ENCODE measurements around the gene CD248. TPM values are rescaled to one million over a fixed set of nuclear protein-coding genes. Genes with fewer than 3 reads are reported as not detected.

CD248 gene
- total RNA-seq, 1 donor from 2014 or later, result 12.3 TPM

- peaks cover 52% of the 10 kb centered on the region for H3K36me3 ChIP-seq
These were observed 41.4 kb downstream of the CD248 start for GRCh38 chr11:66275396-66275795.

GRCh38 chr11:66274219-66274618 is 42.6 kb downstream of the CD248 start:
- no peaks in the 10 kb centered on the region for H3K9me3 ChIP-seq (replicated peaks)
- no peaks in the 10 kb centered on the region for H3K27me3 ChIP-seq (ENCODE audit: low read depth)
- intact Hi-C loops (cut with micrococcal nuclease), result no loop called here
- H3K4me1 ChIP-seq, result peaks cover 38% of the 10 kb centered on the region
- H3K4me3 ChIP-seq, result no peak overlapping the region
- no peak for DNase-seq
- H3K36me3 ChIP-seq, result peaks cover 52% of the 10 kb centered on the region
- TF ChIP-seq CTCF (IDR thresholded peaks at IDR 0.05; ENCODE audit: borderline replicate concordance), result no peak
- no peak overlapping the region for H3K27ac ChIP-seq (replicated peaks)

More at GRCh38 chr11:66275396-66275795, 41.4 kb downstream of the CD248 start:
- no peak for DNase-seq
- Histone ChIP-seq H3K27ac (replicated peaks) (no peak overlapping the region), H3K9me3 (replicated peaks) (no peaks in the 10 kb centered on the region), H3K4me1 (peaks cover 26% of the 10 kb centered on the region), H3K27me3 (ENCODE audit: low read depth) (peaks cover 9% of the 10 kb centered on the region), H3K4me3 (no peak overlapping the region)
- intact Hi-C loops (cut with micrococcal nuclease), result no loop called here
- TF ChIP-seq CTCF (IDR thresholded peaks at IDR 0.05; ENCODE audit: borderline replicate concordance), result no peak

- Histone ChIP-seq H3K27me3 (ENCODE audit: low read depth) (no peaks in the 10 kb centered on the region), H3K36me3 (peaks cover 52% of the 10 kb centered on the region), H3K9me3 (replicated peaks) (no peaks in the 10 kb centered on the region), H3K4me1 (peaks cover 44% of the 10 kb centered on the region), H3K4me3 (no peak overlapping the region), H3K27ac (replicated peaks) (no peak overlapping the region)
- no peak for DNase-seq
- intact Hi-C loops (cut with micrococcal nuclease), result no loop called here
- no peak for TF ChIP-seq CTCF (IDR thresholded peaks at IDR 0.05; ENCODE audit: borderline replicate concordance)
These were observed 44.2 kb downstream of the CD248 start for GRCh38 chr11:66272596-66272995.

- H3K9me3 ChIP-seq (replicated peaks), result no peaks in the 10 kb centered on the region
- no peak overlapping the region for H3K27ac ChIP-seq (replicated peaks)
- no peak for TF ChIP-seq CTCF (IDR thresholded peaks at IDR 0.05; ENCODE audit: borderline replicate concordance)
- peaks cover 46% of the 10 kb centered on the region for H3K4me1 ChIP-seq
- H3K4me3 ChIP-seq, result no peak overlapping the region
- H3K27me3 ChIP-seq (ENCODE audit: low read depth), result no peaks in the 10 kb centered on the region
- peaks cover 52% of the 10 kb centered on the region for H3K36me3 ChIP-seq
- no peak for DNase-seq
- intact Hi-C loops (cut with micrococcal nuclease), result no loop called here
These were observed 45.0 kb downstream of the CD248 start for GRCh38 chr11:66271816-66272215.

GRCh38 chr11:66268952-66269905 is 47.6 kb downstream of the CD248 start:
- H3K27ac ChIP-seq (replicated peaks), result peak overlapping the region; percentile 98
- H3K9me3 ChIP-seq (replicated peaks), result no peaks in the 10 kb centered on the region
- peak; percentile 26 for TF ChIP-seq CTCF (IDR thresholded peaks at IDR 0.05; ENCODE audit: borderline replicate concordance)
- DNase-seq, result no peak
- H3K4me3 ChIP-seq, result peak overlapping the region; percentile 90
- no peaks in the 10 kb centered on the region for H3K27me3 ChIP-seq (ENCODE audit: low read depth)
- peaks cover 44% of the 10 kb centered on the region for H3K36me3 ChIP-seq
- intact Hi-C loops (cut with micrococcal nuclease), result no loop called here
- peaks cover 52% of the 10 kb centered on the region for H3K4me1 ChIP-seq
